ENCODE data around the gene ARID1A.
A peak's percentile ranks its signal among the peaks of the same experiment; 100 is the strongest.

ARID1A gene

GRCh38 chr1:26706315-26706714 lies 10.5 kb downstream of the ARID1A start:
- DNase-seq (ENCODE audit: low spot score), result no peak
- no peak for TF ChIP-seq CTCF (IDR thresholded peaks at IDR 0.05; ENCODE audit: extremely low read depth, missing control alignments)

- DNase-seq (ENCODE audit: low spot score), result no peak
- TF ChIP-seq CTCF (IDR thresholded peaks at IDR 0.05; ENCODE audit: extremely low read depth, missing control alignments), result no peak
Observed at GRCh38 chr1:26710811-26711210, 15.0 kb downstream of the ARID1A start.

GRCh38 chr1:26711777-26712176 lies 16.0 kb downstream of the ARID1A start:
- TF ChIP-seq CTCF (IDR thresholded peaks at IDR 0.05; ENCODE audit: extremely low read depth, missing control alignments), result no peak
- DNase-seq (ENCODE audit: low spot score), result no peak

GRCh38 chr1:26717017-26717491 lies 21.2 kb downstream of the ARID1A start:
- DNase-seq (ENCODE audit: low spot score), result no peak
- TF ChIP-seq CTCF (IDR thresholded peaks at IDR 0.05; ENCODE audit: extremely low read depth, missing control alignments), result no peak

GRCh38 chr1:26719205-26719604 lies 23.4 kb downstream of the ARID1A start:
- DNase-seq (ENCODE audit: low spot score), result no peak
- no peak for TF ChIP-seq CTCF (IDR thresholded peaks at IDR 0.05; ENCODE audit: extremely low read depth, missing control alignments)

- peak; percentile 25 for DNase-seq (ENCODE audit: low spot score)
- TF ChIP-seq CTCF (IDR thresholded peaks at IDR 0.05; ENCODE audit: extremely low read depth, missing control alignments), result no peak
Observed at GRCh38 chr1:26721669-26722355, 26.0 kb downstream of the ARID1A start.

GRCh38 chr1:26723013-26723991 lies 27.5 kb downstream of the ARID1A start:
- no peak for DNase-seq (ENCODE audit: low spot score)
- no peak for TF ChIP-seq CTCF (IDR thresholded peaks at IDR 0.05; ENCODE audit: extremely low read depth, missing control alignments)
